GM12892 (cell line): Measurements from ENCODE around the gene TDRD12.
"Not testable (repeated sequence)": the region's sequence is repeated elsewhere in the genome, so short reads cannot be mapped to it uniquely, and the experiment has no call there.

Experiments
- DNase-seq: peaks from one replicate; pipeline ENCODE4 v3.0.0; 2011; ENCODE audit not compliant: insufficient read length
- FAIRE-seq: peaks from 2 replicates; lab custom pipeline; 2011; peaks lifted over from hg19 to GRCh38; lab: Jason Lieb, UNC
- POLR2A ChIP-seq: IDR thresholded peaks from 2 replicates; pipeline ENCODE4 v1.6.1; 2011; ENCODE audit warnings: low read depth, low read length, control low read depth
- POLR2AphosphoS5 ChIP-seq: IDR thresholded peaks from 2 replicates; pipeline ENCODE4 v1.6.1; 2011; ENCODE audit warnings: low read depth, low read length, control low read depth
- TAF1 ChIP-seq: IDR thresholded peaks from 2 replicates; pipeline ENCODE4 v1.6.1; 2011; ENCODE audit warnings: low read depth, mild to moderate bottlenecking, control low read depth, low read length, borderline replicate concordance

TDRD12 gene

DNA sequence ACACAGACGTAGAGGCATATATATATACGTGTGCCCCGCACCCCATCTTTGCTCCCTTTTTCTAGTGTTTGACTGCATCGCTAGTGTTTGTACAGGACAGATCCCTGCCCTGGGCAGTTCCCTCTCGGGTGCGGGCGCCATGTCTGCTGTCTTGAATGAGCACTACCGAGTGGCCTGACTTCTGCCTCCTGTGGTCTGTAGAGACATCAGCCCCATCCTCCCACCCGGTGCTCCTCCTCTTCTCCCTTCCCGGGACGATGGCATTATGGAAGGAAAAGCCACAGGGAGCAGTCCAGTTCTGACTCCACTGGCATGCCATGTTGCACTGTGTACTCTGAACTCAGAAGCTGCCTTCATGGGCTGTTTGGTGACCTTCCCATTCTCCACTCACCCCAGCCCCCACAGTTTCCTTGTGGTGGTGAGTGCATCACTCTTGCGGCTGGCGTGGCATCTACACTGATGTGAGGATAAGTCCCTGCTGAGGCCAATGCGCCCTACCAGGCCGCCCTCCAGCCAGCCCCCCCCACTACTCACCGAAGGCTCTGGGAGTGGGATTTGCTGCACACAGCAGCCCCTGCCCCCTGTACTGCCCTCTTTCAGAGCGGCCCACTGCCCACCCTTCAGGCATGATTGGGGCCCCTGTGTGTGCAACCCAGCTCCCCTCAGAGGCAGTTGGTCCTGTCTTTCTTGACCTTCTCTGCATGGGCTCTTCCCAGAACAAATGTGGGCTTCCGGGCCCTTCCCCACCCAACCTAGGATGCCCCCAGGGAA is 25.2 kb downstream of the TDRD12 start:
- TF ChIP-seq TAF1 (no peak), POLR2AphosphoS5 (no peak), POLR2A (no peak)

GRCh38 chr19:32745594-32746251 is 26.2 kb downstream of the TDRD12 start:
- not testable (repeated sequence) for DNase-seq, FAIRE-seq

More for the DNA sequence above, 25.2 kb downstream of the TDRD12 start:
- DNase-seq (no peak), FAIRE-seq (no peak)

DNA sequence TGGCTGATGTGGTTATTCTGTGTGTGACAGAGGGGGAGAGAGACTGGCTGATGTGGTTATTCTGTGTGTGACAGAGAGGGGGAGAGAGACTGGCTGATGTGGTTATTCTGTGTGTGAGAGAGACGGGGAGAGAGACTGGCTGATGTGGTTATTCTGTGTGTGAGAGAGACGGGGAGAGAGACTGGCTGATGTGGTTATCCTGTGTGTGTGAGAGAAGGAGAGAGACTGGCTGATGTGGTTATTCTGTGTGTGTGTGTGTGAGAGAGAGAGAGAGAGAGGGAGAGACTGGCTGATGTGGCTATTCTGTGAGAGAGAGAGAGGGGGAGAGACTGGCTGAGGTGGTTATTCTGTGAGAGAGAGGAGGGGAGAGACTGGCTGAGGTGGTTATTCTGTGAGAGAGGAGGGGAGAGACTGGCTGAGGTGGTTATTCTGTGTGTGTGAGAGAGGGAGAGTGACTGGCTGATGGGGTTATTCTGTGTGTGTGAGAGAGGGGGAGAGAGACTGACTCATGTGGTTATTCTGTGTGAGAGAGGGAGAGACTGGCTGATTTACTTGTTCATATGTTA is 27.1 kb downstream of the TDRD12 start:
- not testable (repeated sequence) for FAIRE-seq, DNase-seq

- no peak for TF ChIP-seq TAF1
- TF ChIP-seq POLR2A: no peak
- no peak for TF ChIP-seq POLR2AphosphoS5
- no peak for FAIRE-seq
- DNase-seq: no peak
Observed at GRCh38 chr19:32748497-32748896, 28.9 kb downstream of the TDRD12 start.

GRCh38 chr19:32748948-32749347 is 29.4 kb downstream of the TDRD12 start:
- DNase-seq (no peak), FAIRE-seq (no peak)
- TF ChIP-seq TAF1 (no peak), POLR2A (no peak), POLR2AphosphoS5 (no peak)

- no peak for TF ChIP-seq POLR2AphosphoS5
- no peak for TF ChIP-seq POLR2A
- no peak for TF ChIP-seq TAF1
- DNase-seq (no peak), FAIRE-seq (no peak)
Observed at GRCh38 chr19:32749361-32749760, 29.8 kb downstream of the TDRD12 start.

- TF ChIP-seq POLR2AphosphoS5 (no peak), TAF1 (no peak), POLR2A (no peak)
- DNase-seq (no peak), FAIRE-seq (no peak)
Observed at GRCh38 chr19:32750441-32751055, 31.0 kb downstream of the TDRD12 start.

DNA sequence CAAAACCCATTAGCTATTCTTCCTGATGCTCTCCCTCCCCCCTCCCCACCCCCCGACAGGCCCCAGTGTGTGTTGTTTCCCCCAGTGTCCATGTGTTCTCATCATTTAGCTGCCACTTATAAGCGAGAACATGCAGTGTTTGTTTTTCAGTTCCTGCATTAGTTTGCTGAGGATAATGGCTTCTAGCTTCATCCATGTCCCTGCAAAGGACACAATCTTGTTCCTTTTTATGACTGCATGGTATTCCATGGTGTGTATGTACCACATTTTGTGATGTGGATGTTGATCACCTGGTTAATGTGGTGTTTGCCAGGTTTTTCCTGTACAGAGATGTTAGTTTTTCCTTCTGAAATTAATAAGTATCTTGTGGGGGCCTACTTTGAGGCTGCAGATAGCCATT is 31.5 kb downstream of the TDRD12 start:
- FAIRE-seq: no peak
- TF ChIP-seq POLR2A (no peak), TAF1 (no peak), POLR2AphosphoS5 (no peak)
- no peak for DNase-seq

DNA sequence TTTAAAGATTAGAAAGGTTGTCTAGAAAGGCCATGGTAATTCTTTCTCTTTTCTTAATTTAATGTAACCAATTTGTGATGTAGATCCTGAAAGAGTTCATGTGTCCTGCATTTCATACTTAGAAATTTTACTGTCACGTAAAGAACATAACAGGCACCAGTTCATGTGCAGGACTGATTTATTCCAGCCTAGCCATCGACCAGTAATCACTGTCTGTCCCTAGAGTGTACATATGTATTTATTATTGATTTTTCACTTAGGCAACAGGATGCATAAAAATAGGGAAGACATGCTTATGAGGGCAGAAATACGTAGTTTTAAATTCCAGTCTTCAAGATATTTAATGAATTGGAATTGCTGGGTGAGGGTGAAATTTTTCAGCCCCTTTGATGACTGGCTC is 37.6 kb downstream of the TDRD12 start:
- TF ChIP-seq POLR2AphosphoS5: no peak
- TF ChIP-seq TAF1: no peak
- TF ChIP-seq POLR2A: no peak
- no peak for FAIRE-seq
- no peak for DNase-seq

DNA sequence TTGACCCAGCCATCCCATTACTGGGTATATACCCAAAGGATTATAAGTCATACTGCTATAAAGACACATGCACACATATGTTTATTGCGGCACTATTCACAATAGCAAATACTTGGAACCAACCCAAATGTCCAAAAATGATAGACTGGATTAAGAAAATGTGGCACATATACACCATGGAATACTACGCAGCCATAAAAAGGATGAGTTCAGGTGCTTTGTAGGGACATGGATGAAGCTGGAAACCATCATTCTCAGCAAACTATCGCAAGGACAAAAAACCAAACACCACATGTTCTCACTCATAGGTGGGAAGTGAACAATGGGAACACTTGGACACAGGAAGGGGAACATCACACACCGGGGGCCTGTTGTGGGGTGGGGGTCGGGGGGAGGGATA is 45.8 kb downstream of the TDRD12 start:
- not testable (repeated sequence) for FAIRE-seq, DNase-seq

DNA sequence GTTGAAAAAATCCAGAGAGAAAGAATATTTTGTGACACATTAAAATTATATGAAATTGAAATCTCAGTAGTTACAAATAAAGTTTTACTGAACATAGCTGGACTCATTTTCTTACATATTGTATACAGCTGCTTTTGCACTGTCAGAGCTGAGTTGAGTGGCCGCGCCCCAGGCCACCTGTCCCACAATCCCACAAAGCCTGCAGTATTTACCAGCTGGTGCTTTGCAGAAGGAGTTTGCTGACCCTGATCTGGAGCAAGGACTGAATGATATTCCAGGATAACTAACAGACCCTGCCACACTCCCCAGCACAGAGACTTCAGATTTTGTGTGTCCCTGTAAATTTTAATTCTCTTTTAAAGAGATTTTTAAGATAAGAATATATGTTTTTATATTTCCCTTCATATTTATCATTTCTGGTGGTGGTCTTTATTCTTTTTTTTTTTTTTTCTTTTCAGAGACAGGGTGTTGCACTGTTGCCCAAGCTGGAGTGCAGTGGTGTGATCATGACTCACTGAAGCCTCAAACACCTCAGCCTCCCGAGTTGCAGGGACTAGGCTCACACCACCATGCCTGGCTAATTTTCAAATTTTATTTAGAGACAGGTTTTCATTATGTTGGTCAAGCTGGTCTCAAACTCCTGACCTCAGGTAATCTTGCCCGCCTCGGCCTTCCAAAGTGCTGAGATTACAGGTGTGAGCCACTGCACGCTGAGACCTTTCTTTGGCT is 48.5 kb downstream of the TDRD12 start:
- no peak for TF ChIP-seq TAF1
- DNase-seq: no peak
- FAIRE-seq: no peak
